ENCODE measurements around the gene SNTG2.

The SNTG2 gene

DNA sequence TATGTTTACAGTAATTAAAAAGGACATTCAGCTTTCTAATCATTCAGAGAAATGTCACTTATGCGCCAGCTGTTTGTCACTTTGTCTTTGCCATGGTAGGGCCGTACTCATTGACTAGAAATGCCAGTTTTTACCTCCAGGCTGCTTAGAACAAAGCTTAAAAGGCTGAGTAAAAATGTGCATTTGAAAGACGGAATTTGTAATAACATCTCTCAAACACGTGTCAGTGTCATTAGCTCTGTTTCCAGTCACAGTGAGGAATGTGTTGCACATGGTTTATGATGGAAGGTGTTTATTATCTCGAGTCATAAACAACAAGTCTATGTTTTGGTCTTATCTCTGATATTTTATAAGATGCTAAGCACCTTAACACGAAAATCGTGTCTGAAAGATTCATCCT is 118.2 kb downstream of the SNTG2 start:
- H3K4me3 Mint-ChIP-seq = no peak overlapping the region
- H3K9me3 Mint-ChIP-seq = peaks cover 7% of the 10 kb centered on the region
- no peak overlapping the region for H3K27ac Mint-ChIP-seq
- no peaks in the 10 kb centered on the region for H3K27me3 Mint-ChIP-seq (ENCODE audit: low read depth)
- TF ChIP-seq, protein P1, sequence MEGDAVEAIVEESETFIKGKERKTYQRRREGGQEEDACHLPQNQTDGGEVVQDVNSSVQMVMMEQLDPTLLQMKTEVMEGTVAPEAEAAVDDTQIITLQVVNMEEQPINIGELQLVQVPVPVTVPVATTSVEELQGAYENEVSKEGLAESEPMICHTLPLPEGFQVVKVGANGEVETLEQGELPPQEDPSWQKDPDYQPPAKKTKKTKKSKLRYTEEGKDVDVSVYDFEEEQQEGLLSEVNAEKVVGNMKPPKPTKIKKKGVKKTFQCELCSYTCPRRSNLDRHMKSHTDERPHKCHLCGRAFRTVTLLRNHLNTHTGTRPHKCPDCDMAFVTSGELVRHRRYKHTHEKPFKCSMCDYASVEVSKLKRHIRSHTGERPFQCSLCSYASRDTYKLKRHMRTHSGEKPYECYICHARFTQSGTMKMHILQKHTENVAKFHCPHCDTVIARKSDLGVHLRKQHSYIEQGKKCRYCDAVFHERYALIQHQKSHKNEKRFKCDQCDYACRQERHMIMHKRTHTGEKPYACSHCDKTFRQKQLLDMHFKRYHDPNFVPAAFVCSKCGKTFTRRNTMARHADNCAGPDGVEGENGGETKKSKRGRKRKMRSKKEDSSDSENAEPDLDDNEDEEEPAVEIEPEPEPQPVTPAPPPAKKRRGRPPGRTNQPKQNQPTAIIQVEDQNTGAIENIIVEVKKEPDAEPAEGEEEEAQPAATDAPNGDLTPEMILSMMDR (IDR thresholded peaks at IDR 0.05; ENCODE audit: unreplicated experiment in 3 of 3) = no peak
- no peaks in the 10 kb centered on the region for H3K36me3 Mint-ChIP-seq (ENCODE audit: low read depth)
- H3K4me1 Mint-ChIP-seq = no peaks in the 10 kb centered on the region

DNA sequence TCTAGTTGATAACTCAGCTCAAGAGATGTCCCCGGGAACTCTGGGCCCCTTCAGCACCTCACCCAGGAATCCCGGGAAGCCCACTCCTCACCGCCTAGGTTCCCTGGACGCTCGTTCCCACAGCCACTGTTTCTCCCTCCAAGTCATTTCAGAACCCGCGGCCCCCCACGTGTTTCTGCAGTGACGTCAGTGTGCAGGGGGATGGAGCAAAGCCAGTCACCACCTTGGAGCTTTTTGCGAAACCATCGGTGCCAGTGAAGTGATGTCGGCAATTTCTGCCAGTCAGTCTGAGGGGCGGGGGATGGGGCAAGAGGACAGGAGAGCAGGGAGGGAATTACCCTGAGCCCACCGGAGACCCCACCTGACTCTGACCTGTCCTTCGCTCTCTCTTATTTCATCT is 119.2 kb downstream of the SNTG2 start:
- H3K27ac Mint-ChIP-seq = no peak overlapping the region
- peaks cover 3% of the 10 kb centered on the region for H3K27me3 Mint-ChIP-seq (ENCODE audit: low read depth)
- H3K9me3 Mint-ChIP-seq = peaks cover 7% of the 10 kb centered on the region
- TF ChIP-seq, protein P1 (IDR thresholded peaks at IDR 0.05; ENCODE audit: unreplicated experiment in 3 of 3) = no peak
- peaks cover 4% of the 10 kb centered on the region for H3K4me1 Mint-ChIP-seq
- no peaks in the 10 kb centered on the region for H3K36me3 Mint-ChIP-seq (ENCODE audit: low read depth)
- no peak overlapping the region for H3K4me3 Mint-ChIP-seq

- Mint-ChIP-seq H3K36me3 (ENCODE audit: low read depth) (no peaks in the 10 kb centered on the region), H3K27ac (no peak overlapping the region), H3K4me3 (no peak overlapping the region), H3K27me3 (ENCODE audit: low read depth) (peaks cover 3% of the 10 kb centered on the region), H3K9me3 (peaks cover 7% of the 10 kb centered on the region), H3K4me1 (peaks cover 10% of the 10 kb centered on the region)
- TF ChIP-seq, protein P1 (IDR thresholded peaks at IDR 0.05; ENCODE audit: unreplicated experiment in 3 of 3) = peak in 2 of 3 experiments; percentile 11 to 25
Observed at GRCh38 chr2:1070601-1071000, 120.0 kb downstream of the SNTG2 start.

- Mint-ChIP-seq H3K36me3 (ENCODE audit: low read depth) (no peaks in the 10 kb centered on the region), H3K9me3 (peaks cover 7% of the 10 kb centered on the region), H3K27me3 (ENCODE audit: low read depth) (peaks cover 3% of the 10 kb centered on the region), H3K4me3 (no peak overlapping the region), H3K4me1 (peaks cover 12% of the 10 kb centered on the region), H3K27ac (no peak overlapping the region)
- TF ChIP-seq, protein P1 (IDR thresholded peaks at IDR 0.05; ENCODE audit: unreplicated experiment in 3 of 3) = no peak
Observed at GRCh38 chr2:1071650-1072049, 121.0 kb downstream of the SNTG2 start.

- H3K9me3 Mint-ChIP-seq = peaks cover 7% of the 10 kb centered on the region
- peaks cover 3% of the 10 kb centered on the region for H3K27me3 Mint-ChIP-seq (ENCODE audit: low read depth)
- H3K36me3 Mint-ChIP-seq (ENCODE audit: low read depth) = no peaks in the 10 kb centered on the region
- peaks cover 16% of the 10 kb centered on the region for H3K4me1 Mint-ChIP-seq
- TF ChIP-seq, protein P1 (IDR thresholded peaks at IDR 0.05; ENCODE audit: unreplicated experiment in 3 of 3) = no peak
- no peak overlapping the region for H3K4me3 Mint-ChIP-seq
- no peak overlapping the region for H3K27ac Mint-ChIP-seq
Observed at GRCh38 chr2:1072250-1072649, 121.6 kb downstream of the SNTG2 start.

- H3K27me3 Mint-ChIP-seq (ENCODE audit: low read depth) = peaks cover 3% of the 10 kb centered on the region
Observed at GRCh38 chr2:1077911-1078310, 127.3 kb downstream of the SNTG2 start.

More at GRCh38 chr2:1077911-1078310, 127.3 kb downstream of the SNTG2 start:
- H3K4me3 Mint-ChIP-seq = no peak overlapping the region
- H3K4me1 Mint-ChIP-seq = peaks cover 42% of the 10 kb centered on the region
- no peaks in the 10 kb centered on the region for H3K9me3 Mint-ChIP-seq
- peak overlapping the region in 1 of 3 experiments; percentile 60 for H3K27ac Mint-ChIP-seq
- TF ChIP-seq, protein P1 (IDR thresholded peaks at IDR 0.05; ENCODE audit: unreplicated experiment in 3 of 3) = no peak
- no peaks in the 10 kb centered on the region for H3K36me3 Mint-ChIP-seq (ENCODE audit: low read depth)

Measured in nephron (organoid).